Measurements from ENCODE around the gene SLC37A4.

The SLC37A4 gene

DNA sequence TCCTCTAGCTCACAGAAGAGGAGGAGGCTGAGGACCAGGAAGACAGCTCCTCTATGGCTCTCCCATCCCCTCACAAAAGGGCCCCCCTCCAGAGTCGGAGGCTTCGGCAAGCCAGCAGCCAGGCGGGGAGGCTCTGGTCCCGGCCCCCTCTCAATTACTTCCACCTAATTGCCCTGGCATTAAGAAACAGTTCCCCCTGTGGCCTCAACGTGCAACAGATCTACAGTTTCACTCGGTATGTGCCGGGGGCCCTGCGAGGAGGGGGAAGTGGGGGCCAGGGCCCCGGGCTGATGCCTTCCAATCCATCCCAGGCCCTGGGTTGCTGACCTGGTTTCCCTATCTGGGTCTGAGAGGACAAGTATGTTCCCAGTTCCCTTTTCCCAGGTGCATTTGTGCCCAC lies 51.2 kb downstream of the SLC37A4 start:
- no peak overlapping the region for H2AFZ ChIP-seq (ENCODE audit: low read length)
- no peaks in the 10 kb centered on the region for H3K9me2 ChIP-seq (replicated peaks; ENCODE audit: insufficient read depth, low read length)
- no peak overlapping the region for H3K4me2 ChIP-seq (ENCODE audit: low read depth, low read length)
- no peak overlapping the region for H3K9ac ChIP-seq (ENCODE audit: low read length)
- TF ChIP-seq, protein P1, sequence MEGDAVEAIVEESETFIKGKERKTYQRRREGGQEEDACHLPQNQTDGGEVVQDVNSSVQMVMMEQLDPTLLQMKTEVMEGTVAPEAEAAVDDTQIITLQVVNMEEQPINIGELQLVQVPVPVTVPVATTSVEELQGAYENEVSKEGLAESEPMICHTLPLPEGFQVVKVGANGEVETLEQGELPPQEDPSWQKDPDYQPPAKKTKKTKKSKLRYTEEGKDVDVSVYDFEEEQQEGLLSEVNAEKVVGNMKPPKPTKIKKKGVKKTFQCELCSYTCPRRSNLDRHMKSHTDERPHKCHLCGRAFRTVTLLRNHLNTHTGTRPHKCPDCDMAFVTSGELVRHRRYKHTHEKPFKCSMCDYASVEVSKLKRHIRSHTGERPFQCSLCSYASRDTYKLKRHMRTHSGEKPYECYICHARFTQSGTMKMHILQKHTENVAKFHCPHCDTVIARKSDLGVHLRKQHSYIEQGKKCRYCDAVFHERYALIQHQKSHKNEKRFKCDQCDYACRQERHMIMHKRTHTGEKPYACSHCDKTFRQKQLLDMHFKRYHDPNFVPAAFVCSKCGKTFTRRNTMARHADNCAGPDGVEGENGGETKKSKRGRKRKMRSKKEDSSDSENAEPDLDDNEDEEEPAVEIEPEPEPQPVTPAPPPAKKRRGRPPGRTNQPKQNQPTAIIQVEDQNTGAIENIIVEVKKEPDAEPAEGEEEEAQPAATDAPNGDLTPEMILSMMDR (IDR thresholded peaks at IDR 0.05; ENCODE audit: low read length) = no peak
- TF ChIP-seq EZH2 (optimal IDR thresholded peaks at IDR 0.05; ENCODE audit: low read depth, low read length) (no peak), EZH2phosphoT487 (IDR thresholded peaks at IDR 0.05; ENCODE audit: low read length) (no peak)
- no peaks in the 10 kb centered on the region for H3K36me3 ChIP-seq (replicated peaks; ENCODE audit: insufficient read depth, low read length)
- no peak overlapping the region for H3K4me3 ChIP-seq (ENCODE audit: low read length)
- H3K9me3 ChIP-seq (replicated peaks; ENCODE audit: insufficient read depth, low read length) = no peaks in the 10 kb centered on the region
- H3F3A ChIP-seq (ENCODE audit: insufficient read depth, low read length) = no peaks in the 10 kb centered on the region
- no peaks in the 10 kb centered on the region for H3K27me3 ChIP-seq (replicated peaks; ENCODE audit: insufficient read depth, low read length)
- H3K27ac ChIP-seq (ENCODE audit: low read length) = no peak overlapping the region
- no peaks in the 10 kb centered on the region for H3K4me1 ChIP-seq (ENCODE audit: low read length)
- no peaks in the 10 kb centered on the region for H3K79me2 ChIP-seq (ENCODE audit: low read length)
- DNase-seq = no peak
- H4K20me1 ChIP-seq (ENCODE audit: insufficient read depth, low read length) = no peaks in the 10 kb centered on the region

GRCh38 chr11:118975771-118976709 lies 54.6 kb downstream of the SLC37A4 start:
- H3K27me3 ChIP-seq (replicated peaks; ENCODE audit: insufficient read depth, low read length) = no peaks in the 10 kb centered on the region
- DNase-seq = no peak

More at GRCh38 chr11:118975771-118976709, 54.6 kb downstream of the SLC37A4 start:
- H3K79me2 ChIP-seq (ENCODE audit: low read length) = no peaks in the 10 kb centered on the region
- no peak overlapping the region for H3K4me2 ChIP-seq (ENCODE audit: low read depth, low read length)
- TF ChIP-seq EZH2phosphoT487 (IDR thresholded peaks at IDR 0.05; ENCODE audit: low read length) (no peak), EZH2 (optimal IDR thresholded peaks at IDR 0.05; ENCODE audit: low read depth, low read length) (no peak)
- TF ChIP-seq, protein P1 (IDR thresholded peaks at IDR 0.05; ENCODE audit: low read length) = no peak
- no peaks in the 10 kb centered on the region for H3K4me1 ChIP-seq (ENCODE audit: low read length)
- no peaks in the 10 kb centered on the region for H3K9me3 ChIP-seq (replicated peaks; ENCODE audit: insufficient read depth, low read length)
- H3F3A ChIP-seq (ENCODE audit: insufficient read depth, low read length) = no peaks in the 10 kb centered on the region
- no peak overlapping the region for H3K27ac ChIP-seq (ENCODE audit: low read length)
- H3K9me2 ChIP-seq (replicated peaks; ENCODE audit: insufficient read depth, low read length) = no peaks in the 10 kb centered on the region
- H4K20me1 ChIP-seq (ENCODE audit: insufficient read depth, low read length) = no peaks in the 10 kb centered on the region
- no peak overlapping the region for H3K4me3 ChIP-seq (ENCODE audit: low read length)
- H3K9ac ChIP-seq (ENCODE audit: low read length) = no peak overlapping the region
- H2AFZ ChIP-seq (ENCODE audit: low read length) = no peak overlapping the region
- H3K36me3 ChIP-seq (replicated peaks; ENCODE audit: insufficient read depth, low read length) = no peaks in the 10 kb centered on the region

All from MM.1S (cell line).